Esophagus squamous epithelium (tissue), 4 donors: ENCODE results near the gene CPNE4.

Source experiments
- CTCF ChIP-seq, 6 experiments: fragments of 450-650 bp in 4 of 6; fragments of 200-600 bp in 2 of 6; sonication (generic) in 2 of 6; IDR thresholded peaks; one replicate each; pipeline ENCODE4 v1.5.1; 2016 to 2019; ENCODE audit warnings: antibody characterized with exemption in 6 of 6, mild to moderate bottlenecking in 4 of 6, moderate library complexity in 4 of 6
- POLR2A ChIP-seq, 4 donors: fragments of 450-650 bp; IDR thresholded peaks; one replicate each; pipeline ENCODE4 v1.6.1; 2017; ENCODE audit warnings: antibody characterized with exemption in 4 of 4, mild to moderate bottlenecking in 4 of 4, moderate library complexity in 3 of 4

- TF ChIP-seq CTCF (IDR thresholded peaks at IDR 0.05) = no peak
- TF ChIP-seq POLR2A (IDR thresholded peaks at IDR 0.05) = no peak
These were observed 309.4 kb downstream of the CPNE4 start for GRCh38 chr3:131725414-131725813.
